B cell (primary cell): ENCODE measurements around the gene MDFI. TPM values are rescaled to one million over a fixed set of nuclear protein-coding genes. Genes with fewer than 3 reads are reported as not detected.

Experiments used
- ATAC-seq: fragments of 200-7000 bp; cut with Tn5 transposase; one replicate; pipeline ENCODE4 v1.10.0; 2021; ENCODE audit warnings: low read depth, mild to moderate bottlenecking, moderate number of reproducible peaks, moderate library complexity
- CTCF ChIA-PET: fragments of 350-600 bp; sonication (Branson Sonifier 250); formaldehyde crosslinking; loops from one replicate; lab custom pipeline; 2021; ENCODE audit warnings: antibody characterized with exemption, inconsistent platforms; lab: Charles Lee
- POLR2A ChIA-PET: fragments of 350-600 bp; sonication (Branson Sonifier 250); formaldehyde crosslinking; loops from one replicate; lab custom pipeline; 2021; ENCODE audit warnings: antibody characterized with exemption; lab: Charles Lee
- DNase-seq: peaks from one replicate; pipeline ENCODE4 v3.0.0; 2013
- H2AFZ ChIP-seq: 2 replicates; pipeline ENCODE4 v1.6.1; 2012; ENCODE audit warnings: mild to moderate bottlenecking, low read depth, low read length; ENCODE audit not compliant: insufficient read depth, poor library complexity, severe bottlenecking
- H3K27ac ChIP-seq, 2 donors: 1 replicate in 1 of 2; 2 replicates in 1 of 2; pipeline ENCODE4 v1.5.1; 2012 to 2013; ENCODE audit warnings: low read length in 2 of 2, mild to moderate bottlenecking in 2 of 2, moderate library complexity in 1 of 2
- H3K27me3 ChIP-seq, 4 experiments: fragments of 200-600 bp in 1 of 4; sonication (generic) in 1 of 4; replicated peaks in 1 of 4; 1 replicate in 2 of 4; 2 replicates in 2 of 4; pipeline versions ENCODE4 v1.6.1 to v1.7.0; 2013 to 2016; ENCODE audit warnings: low read length in 3 of 4, mild to moderate bottlenecking in 2 of 4, mixed read lengths in 1 of 4, moderate library complexity in 1 of 4; ENCODE audit not compliant: insufficient read depth in 4 of 4, control insufficient read depth in 3 of 4; ENCODE audit errors: control extremely low read depth in 1 of 4
- H3K36me3 ChIP-seq, 2 experiments: replicated peaks in 1 of 2; 1 replicate in 1 of 2; 2 replicates in 1 of 2; pipeline versions ENCODE4 v1.6.1 to v1.7.1; 2013; ENCODE audit warnings: low read length in 1 of 2; ENCODE audit not compliant: insufficient read depth in 2 of 2, control insufficient read depth in 1 of 2; ENCODE audit errors: control extremely low read depth in 1 of 2, extremely low read depth in 1 of 2
- H3K4me1 ChIP-seq, 2 donors: fragments of 200-600 bp in 1 of 2; sonication (generic) in 1 of 2; 1 replicate in 1 of 2; 2 replicates in 1 of 2; pipeline versions ENCODE4 v1.5.1 to v1.6.1; 2013 to 2017; ENCODE audit warnings: low read length in 2 of 2; ENCODE audit not compliant: control insufficient read depth in 2 of 2, insufficient read depth in 2 of 2
- H3K4me2 ChIP-seq: replicated peaks from 2 replicates; pipeline ENCODE3; 2012; ENCODE audit warnings: mild to moderate bottlenecking, low read depth, low read length; ENCODE audit not compliant: poor library complexity, severe bottlenecking
- H3K4me3 ChIP-seq, 5 experiments: fragments of 200-600 bp in 1 of 5; sonication (generic) in 1 of 5; 1 replicate in 3 of 5; 2 replicates in 2 of 5; pipeline versions ENCODE4 v1.5.1 to v1.7.0; 2011 to 2016; ENCODE audit warnings: low read length in 4 of 5, mild to moderate bottlenecking in 4 of 5, low read depth in 2 of 5, control low read depth in 1 of 5, moderate library complexity in 1 of 5; ENCODE audit not compliant: insufficient read depth in 1 of 5; ENCODE audit errors: control extremely low read depth in 1 of 5, extremely low read depth in 1 of 5
- H3K79me2 ChIP-seq: fragments of 200-600 bp; sonication (generic); one replicate; pipeline ENCODE4 v1.6.0; 2016; ENCODE audit warnings: low read length; ENCODE audit not compliant: control insufficient read depth, insufficient read depth
- H3K9ac ChIP-seq: fragments of 200-600 bp; sonication (generic); 2 replicates; pipeline ENCODE4 v1.6.1; 2017; ENCODE audit warnings: mild to moderate bottlenecking, low read length, moderate library complexity
- H3K9me3 ChIP-seq, 3 donors: one replicate each; pipeline versions ENCODE4 v1.6.1 to v1.7.1; 2013; ENCODE audit warnings: low read length in 2 of 3; ENCODE audit not compliant: control insufficient read depth in 2 of 3, insufficient read depth in 1 of 3; ENCODE audit errors: control extremely low read depth in 1 of 3
- H4K20me1 ChIP-seq: 2 replicates; pipeline ENCODE4 v1.6.0; 2012; ENCODE audit warnings: mild to moderate bottlenecking, low read length; ENCODE audit not compliant: insufficient read depth, control insufficient read depth, poor library complexity, severe bottlenecking
- H3K27ac Mint-ChIP-seq: one replicate; pipeline ENCODE4 v1.8.0; 2021; ENCODE audit warnings: mixed read lengths
- H3K27me3 Mint-ChIP-seq: one replicate; pipeline ENCODE4 v1.8.0; 2021; ENCODE audit warnings: mixed read lengths
- H3K4me1 Mint-ChIP-seq: one replicate; pipeline ENCODE4 v1.8.0; 2021; ENCODE audit warnings: mixed read lengths
- H3K4me3 Mint-ChIP-seq: one replicate; pipeline ENCODE4 v1.8.0; 2021; ENCODE audit warnings: mixed read lengths
- H3K9me3 Mint-ChIP-seq: one replicate; pipeline ENCODE4 v1.8.0; 2022; ENCODE audit warnings: mixed read lengths; ENCODE audit not compliant: insufficient read depth
- CTCF ChIP-seq: fragments of 200-600 bp; IDR thresholded peaks from one replicate; pipeline ENCODE4 v1.8.0; 2022; ENCODE audit warnings: antibody characterized with exemption, mild to moderate bottlenecking
- EZH2 ChIP-seq: IDR thresholded peaks from 2 replicates; pipeline ENCODE4 v1.6.1; 2012; ENCODE audit warnings: borderline replicate concordance, low read depth, mild to moderate bottlenecking, moderate library complexity, low read length; ENCODE audit not compliant: insufficient read depth, poor library complexity, severe bottlenecking
- WGBS: methylation state at CpG from one replicate; pipeline ENCODE4 v1.1.5; 2013; ENCODE audit warnings: missing lambda C conversion rate; ENCODE audit not compliant: insufficient coverage; 5-methylcytosine and 5-hydroxymethylcytosine counted together
- intact Hi-C: fragments of 100-400 bp; cut with micrococcal nuclease; formaldehyde crosslinking; loops from one replicate; pipeline ENCODE4 v1.10.0; 2022
- polyA plus RNA-seq: library from polyadenylated mRNA; depleted of rRNA; stranded (reverse); fragments of >200 nt; gene quantifications from 2 replicates; pipeline ENCODE4 v1.2.3, GENCODE V29; 2012
- total RNA-seq, 2 donors: library from RNA; stranded (reverse); fragments of 120-200 nt in 1 of 2; gene quantifications; 1 replicate in 1 of 2; 2 replicates in 1 of 2; pipeline versions ENCODE4 v1.2.3 to v1.2.4, GENCODE V29; 2013 to 2022

Gene MDFI
- total and polyA plus RNA-seq, 2 donors (not counting 1 experiment from before 2014, with no cell fraction given), result not detected

DNA sequence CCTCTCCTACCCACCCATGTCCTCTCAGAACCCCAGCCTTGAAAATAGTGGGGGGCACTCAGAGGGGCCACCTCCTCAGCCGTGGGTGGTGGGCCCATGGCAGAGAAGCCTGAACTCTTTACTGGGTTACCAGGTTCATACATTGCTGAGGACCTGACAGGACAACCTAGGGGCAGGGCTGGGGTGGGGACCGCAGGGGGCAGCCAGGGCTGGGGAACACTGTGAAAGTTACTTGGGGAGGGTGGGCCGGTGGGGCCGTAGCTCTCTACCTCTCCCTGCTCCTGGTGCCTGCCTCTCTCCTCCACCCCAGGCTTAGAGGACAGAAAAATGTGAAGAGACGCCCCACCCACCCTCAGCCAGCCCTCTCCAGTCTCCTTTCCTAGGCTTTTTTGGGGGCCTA lies 15.4 kb downstream of the MDFI start:
- Histone ChIP-seq H3K4me2 (no peak overlapping the region), H4K20me1 (no peaks in the 10 kb centered on the region), H3K4me1 (no peaks in the 10 kb centered on the region), H3K79me2 (no peaks in the 10 kb centered on the region), H3K9ac (no peak overlapping the region), H3K27me3 (peaks cover 0 to 15% (median 4%) of the 10 kb centered on the region in 4 experiments), H3K4me3 (no peak overlapping the region), H3K27ac (no peak overlapping the region), H2AFZ (no peak overlapping the region), H3K9me3 (no peaks in the 10 kb centered on the region), H3K36me3 (no peaks in the 10 kb centered on the region)
- peaks cover 33% of the 10 kb centered on the region for H3K27me3 Mint-ChIP-seq
- ChIA-PET CTCF (no interaction called here), POLR2A (no interaction called here)
- H3K9me3 Mint-ChIP-seq, result no peaks in the 10 kb centered on the region
- intact Hi-C loops, result no loop called here
- H3K4me1 Mint-ChIP-seq, result no peaks in the 10 kb centered on the region
- DNase-seq (no peak), ATAC-seq (no peak)
- WGBS, result 89% methylated on average over 3 of the region's 5 CpGs
- H3K4me3 Mint-ChIP-seq, result no peak overlapping the region
- no peak overlapping the region for H3K27ac Mint-ChIP-seq
- no peak for TF ChIP-seq EZH2
- no peak for TF ChIP-seq CTCF

DNA sequence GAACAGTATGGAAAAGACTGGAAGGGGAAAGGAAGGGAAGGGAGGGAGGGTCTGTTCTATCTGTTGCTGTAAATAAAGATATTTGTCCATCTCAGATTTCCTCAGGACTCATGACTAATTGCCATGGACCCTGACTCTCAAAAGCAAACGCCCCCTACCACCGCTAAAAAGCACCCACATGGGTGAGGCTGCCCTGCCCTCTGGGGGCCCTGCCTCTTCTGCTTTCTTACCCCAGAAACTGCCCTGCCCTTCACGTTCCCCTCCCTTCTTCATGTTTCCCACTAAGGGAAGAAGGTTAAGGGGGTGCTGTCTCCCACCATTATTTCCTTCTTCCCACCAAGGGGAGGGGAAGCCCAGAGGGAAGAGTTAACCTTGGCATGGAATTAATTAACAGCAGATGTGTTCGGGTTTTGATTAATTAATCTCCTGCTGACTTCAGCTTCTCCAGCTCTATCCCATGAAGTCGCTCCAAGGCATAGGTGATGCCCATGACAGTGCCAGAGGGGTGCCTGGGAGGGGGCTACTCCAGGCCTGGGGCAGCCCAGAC lies 16.0 kb downstream of the MDFI start:
- H3K27me3 Mint-ChIP-seq, result peaks cover 38% of the 10 kb centered on the region
- no peaks in the 10 kb centered on the region for H3K9me3 Mint-ChIP-seq
- no peak overlapping the region for H3K4me2 ChIP-seq
- ChIA-PET CTCF (no interaction called here), POLR2A (no interaction called here)
- no peak overlapping the region for H2AFZ ChIP-seq
- peaks cover 0 to 15% (median 4%) of the 10 kb centered on the region in 4 experiments for H3K27me3 ChIP-seq
- H3K27ac ChIP-seq, result no peak overlapping the region
- no peaks in the 10 kb centered on the region for H4K20me1 ChIP-seq
- H3K79me2 ChIP-seq, result no peaks in the 10 kb centered on the region
- no peak for ATAC-seq
- no peaks in the 10 kb centered on the region for H3K9me3 ChIP-seq
- no peaks in the 10 kb centered on the region for H3K4me1 ChIP-seq
- H3K4me3 Mint-ChIP-seq, result no peak overlapping the region
- DNase-seq, result no peak
- H3K4me1 Mint-ChIP-seq, result no peaks in the 10 kb centered on the region
- H3K9ac ChIP-seq, result no peak overlapping the region
- intact Hi-C loops, result no loop called here
- H3K27ac Mint-ChIP-seq, result no peak overlapping the region
- WGBS, result 69% methylated on average over 2 of the region's 5 CpGs
- no peak overlapping the region for H3K4me3 ChIP-seq
- TF ChIP-seq CTCF (no peak), EZH2 (no peak)
- H3K36me3 ChIP-seq, result no peaks in the 10 kb centered on the region
